ENCODE results near the gene LDLRAD4. TPM values are rescaled to one million over a fixed set of nuclear protein-coding genes. Genes with fewer than 3 reads are reported as not detected.
A peak's percentile ranks its signal among the peaks of the same experiment; 100 is the strongest.

The LDLRAD4 gene
- total RNA-seq, 4 donors from 2014 or later: 20.4 to 40.4 (median 35.3) TPM

- H3K4me3 ChIP-seq: no peak overlapping the region
- H3K27me3 ChIP-seq: no peaks in the 10 kb centered on the region
- H3K36me3 ChIP-seq: no peaks in the 10 kb centered on the region
- H3K9me3 ChIP-seq: no peaks in the 10 kb centered on the region
- H3K27ac ChIP-seq (replicated peaks in 1 of 4): peak overlapping the region; percentile 53 to 75 (median 70)
- DNase-seq (ENCODE audit: extremely low spot score): no peak
- WGBS: 86% methylated on average over 4 of the region's 4 CpGs
- H3K4me1 ChIP-seq: peaks cover 51 to 92% (median 74%) of the 10 kb centered on the region in 4 donors
- intact Hi-C loops (cut with DNase I): no loop called here
- no peak for TF ChIP-seq POLR2A (IDR thresholded peaks at IDR 0.05; ENCODE audit: low read depth)
- no peak for TF ChIP-seq POLR2AphosphoS5 (IDR thresholded peaks at IDR 0.05)
- TF ChIP-seq CTCF (IDR thresholded peaks at IDR 0.05): no peak
- TF ChIP-seq EP300 (IDR thresholded peaks at IDR 0.05): no peak
Measured at GRCh38 chr18:13543144-13543543, 324.6 kb downstream of the LDLRAD4 start.

GRCh38 chr18:13543811-13544732 is 325.5 kb downstream of the LDLRAD4 start:
- no peaks in the 10 kb centered on the region for H3K36me3 ChIP-seq
- DNase-seq (ENCODE audit: extremely low spot score): no peak
- peak in 1 of 2 donors; percentile 6 for TF ChIP-seq POLR2AphosphoS5 (IDR thresholded peaks at IDR 0.05)
- no peak for TF ChIP-seq POLR2A (IDR thresholded peaks at IDR 0.05; ENCODE audit: low read depth)
- H3K9me3 ChIP-seq: no peaks in the 10 kb centered on the region
- peaks cover 54 to 93% (median 76%) of the 10 kb centered on the region in 4 donors for H3K4me1 ChIP-seq
- H3K27me3 ChIP-seq: no peaks in the 10 kb centered on the region
- H3K4me3 ChIP-seq: no peak overlapping the region
- intact Hi-C loops (cut with DNase I): no loop called here
- peak overlapping the region; percentile 53 to 75 (median 70) for H3K27ac ChIP-seq (replicated peaks in 1 of 4)
- WGBS: 69% methylated on average over 18 of the region's 25 CpGs

GRCh38 chr18:13544953-13545352 is 326.4 kb downstream of the LDLRAD4 start:
- Histone ChIP-seq H3K36me3 (no peaks in the 10 kb centered on the region), H3K27me3 (no peaks in the 10 kb centered on the region), H3K4me1 (peaks cover 58 to 93% (median 76%) of the 10 kb centered on the region in 4 donors), H3K4me3 (no peak overlapping the region), H3K27ac (replicated peaks in 1 of 4) (peak overlapping the region in 2 of 4 donors; percentile 69 to 72), H3K9me3 (no peaks in the 10 kb centered on the region)
- intact Hi-C loops (cut with DNase I): no loop called here
- 96% methylated on average over 8 of the region's 8 CpGs for WGBS
- TF ChIP-seq CTCF (IDR thresholded peaks at IDR 0.05): no peak
- no peak for TF ChIP-seq POLR2AphosphoS5 (IDR thresholded peaks at IDR 0.05)
- no peak for TF ChIP-seq EP300 (IDR thresholded peaks at IDR 0.05)
- no peak for TF ChIP-seq POLR2A (IDR thresholded peaks at IDR 0.05; ENCODE audit: low read depth)
- DNase-seq (ENCODE audit: extremely low spot score): no peak

GRCh38 chr18:13545514-13545913 is 327.0 kb downstream of the LDLRAD4 start:
- no peak for DNase-seq (ENCODE audit: extremely low spot score)

More at GRCh38 chr18:13545514-13545913, 327.0 kb downstream of the LDLRAD4 start:
- Histone ChIP-seq H3K36me3 (no peaks in the 10 kb centered on the region), H3K9me3 (no peaks in the 10 kb centered on the region), H3K4me3 (no peak overlapping the region), H3K27ac (replicated peaks in 1 of 4) (no peak overlapping the region), H3K27me3 (no peaks in the 10 kb centered on the region), H3K4me1 (peaks cover 60 to 93% (median 77%) of the 10 kb centered on the region in 4 donors)
- intact Hi-C loops (cut with DNase I): no loop called here
- TF ChIP-seq CTCF (IDR thresholded peaks at IDR 0.05) (no peak), POLR2A (IDR thresholded peaks at IDR 0.05; ENCODE audit: low read depth) (no peak), POLR2AphosphoS5 (IDR thresholded peaks at IDR 0.05) (no peak), EP300 (IDR thresholded peaks at IDR 0.05) (no peak)
- 93% methylated on average over 4 of the region's 4 CpGs for WGBS
